Gastrocnemius medialis (tissue), 4 donors: ENCODE results near the gene SAMD4A. TPM values are rescaled to one million over a fixed set of nuclear protein-coding genes. Genes with fewer than 3 reads are reported as not detected.

ENCODE experiments used
- ATAC-seq, 2 donors: fragments of 150-250 bp; one replicate each; pipeline ENCODE4 v1.9.1; 2016
- DNase-seq, 2 donors: peaks; one replicate each; pipeline ENCODE4 v3.0.0-alpha.2; 2019
- H3K27ac ChIP-seq, 4 donors: fragments of 200-600 bp; sonication (generic); 1 replicate in 1 of 4; 2 replicates in 3 of 4; pipeline ENCODE4 v1.5.1; 2016 to 2018; ENCODE audit warnings: mild to moderate bottlenecking in 2 of 4, moderate library complexity in 1 of 4
- H3K27me3 ChIP-seq, 3 donors: fragments of 200-600 bp; sonication (generic) in 2 of 3; 1 replicate in 1 of 3; 2 replicates in 2 of 3; pipeline versions ENCODE4 v1.5.1 to v1.6.0; 2016 to 2019; ENCODE audit warnings: mild to moderate bottlenecking in 1 of 3, moderate library complexity in 1 of 3
- H3K36me3 ChIP-seq, 2 donors: fragments of 200-600 bp; sonication (generic) in 1 of 2; one replicate each; pipeline ENCODE4 v1.5.1; 2017 to 2018
- H3K4me1 ChIP-seq, 2 donors: fragments of 200-600 bp; sonication (generic) in 1 of 2; one replicate each; pipeline ENCODE4 v1.5.1; 2016 to 2017; ENCODE audit warnings: mild to moderate bottlenecking in 2 of 2
- H3K4me3 ChIP-seq, 4 donors: fragments of 200-600 bp; sonication (generic) in 3 of 4; 1 replicate in 1 of 4; 2 replicates in 3 of 4; pipeline ENCODE4 v1.5.1; 2016 to 2019; ENCODE audit warnings: mild to moderate bottlenecking in 2 of 4
- H3K9me3 ChIP-seq, 3 donors: fragments of 200-600 bp; sonication (generic) in 2 of 3; 1 replicate in 1 of 3; 2 replicates in 2 of 3; pipeline ENCODE4 v1.5.1; 2016 to 2019
- POLR2A ChIP-seq, 2 donors: fragments of 450-650 bp; IDR thresholded peaks; one replicate each; pipeline ENCODE4 v1.6.1; 2017; ENCODE audit warnings: antibody characterized with exemption in 2 of 2, mild to moderate bottlenecking in 2 of 2, moderate library complexity in 2 of 2
- in situ Hi-C, 4 donors: fragments of 200-750 bp; cut with MboI; loops; one replicate each; pipeline versions ENCODE4 v1.15.0 to v1.8.0; 2017; ENCODE audit warnings: low sequenced_read_pairs in 4 of 4
- intact Hi-C: fragments of 100-400 bp; cut with DNase I; formaldehyde crosslinking; loops from one replicate; pipeline ENCODE4 v1.15.1; 2023; ENCODE audit warnings: low total_unique reads
- total RNA-seq, 4 donors: library from RNA; depleted of rRNA; stranded (reverse); fragments of >200 nt; gene quantifications; one replicate each; pipeline versions ENCODE4 v1.1.0 to v1.2.3, GENCODE V29; 2016
- TF ChIP-seq, protein P1 (sequence below), 5 experiments: fragments of 450-650 bp in 3 of 5; fragments of 200-600 bp in 2 of 5; sonication (generic) in 2 of 5; IDR thresholded peaks in 4 of 5; conservative IDR thresholded peaks in 1 of 5; 1 replicate in 4 of 5; 2 replicates in 1 of 5; pipeline ENCODE4 v1.5.1; 2016 to 2019; ENCODE audit warnings: antibody characterized with exemption in 5 of 5, mild to moderate bottlenecking in 3 of 5, moderate library complexity in 3 of 5

The SAMD4A gene
- total RNA-seq, 4 donors from 2014 or later: 26.4 to 48.0 (median 42.2) TPM

DNA sequence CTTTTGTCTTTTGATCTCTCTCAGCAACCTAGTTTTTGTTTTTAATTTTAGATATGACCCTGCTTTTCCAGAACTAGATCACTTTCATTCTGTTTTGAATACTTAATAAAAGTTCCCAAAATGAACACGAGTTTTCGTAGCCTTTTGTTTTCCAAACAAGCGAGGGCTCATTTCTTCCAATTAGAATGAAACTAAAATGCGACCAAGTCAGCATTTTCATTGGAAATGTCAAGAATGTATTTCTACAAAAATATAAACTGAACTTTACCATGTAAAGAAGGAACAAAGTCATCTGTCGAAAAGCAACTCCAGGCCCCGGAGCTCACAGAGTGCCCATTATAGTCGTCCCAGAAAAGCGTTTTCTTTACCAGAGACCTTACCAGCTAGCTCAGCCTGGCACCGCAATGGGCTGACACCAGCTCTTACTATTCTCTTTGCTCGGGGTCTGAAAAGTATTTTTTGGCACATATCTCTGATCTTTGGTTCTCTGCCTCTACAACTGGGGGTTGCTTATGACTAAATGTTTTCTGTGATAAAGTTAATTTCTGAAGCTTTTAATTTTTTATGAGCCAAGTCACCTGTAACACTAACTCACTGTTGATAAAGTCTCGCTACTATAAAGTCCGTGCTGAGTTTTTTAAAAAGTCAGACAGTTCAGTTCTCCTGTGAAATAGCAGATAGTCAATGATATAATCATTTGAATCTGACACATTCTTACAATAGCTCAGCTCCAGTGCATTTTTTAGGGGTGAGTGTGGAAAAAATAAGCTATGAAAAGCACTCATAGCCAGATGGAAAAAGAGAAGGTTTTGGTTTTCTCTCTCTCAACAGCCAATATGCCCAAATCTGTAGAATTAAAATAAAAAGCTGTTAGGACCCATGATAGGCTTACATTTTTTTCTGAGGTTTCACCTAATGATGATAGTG, 43.4 kb downstream of the SAMD4A start:
- no peaks in the 10 kb centered on the region for H3K27me3 ChIP-seq
- intact Hi-C loops (no loop called here), in situ Hi-C loops (no loop called here)
- peak overlapping the region in 3 of 4 donors; percentile 5 to 42 (median 26) for H3K27ac ChIP-seq
- DNase-seq (no peak), ATAC-seq (no peak)
- TF ChIP-seq POLR2A (IDR thresholded peaks at IDR 0.05): no peak
- TF ChIP-seq, protein P1, sequence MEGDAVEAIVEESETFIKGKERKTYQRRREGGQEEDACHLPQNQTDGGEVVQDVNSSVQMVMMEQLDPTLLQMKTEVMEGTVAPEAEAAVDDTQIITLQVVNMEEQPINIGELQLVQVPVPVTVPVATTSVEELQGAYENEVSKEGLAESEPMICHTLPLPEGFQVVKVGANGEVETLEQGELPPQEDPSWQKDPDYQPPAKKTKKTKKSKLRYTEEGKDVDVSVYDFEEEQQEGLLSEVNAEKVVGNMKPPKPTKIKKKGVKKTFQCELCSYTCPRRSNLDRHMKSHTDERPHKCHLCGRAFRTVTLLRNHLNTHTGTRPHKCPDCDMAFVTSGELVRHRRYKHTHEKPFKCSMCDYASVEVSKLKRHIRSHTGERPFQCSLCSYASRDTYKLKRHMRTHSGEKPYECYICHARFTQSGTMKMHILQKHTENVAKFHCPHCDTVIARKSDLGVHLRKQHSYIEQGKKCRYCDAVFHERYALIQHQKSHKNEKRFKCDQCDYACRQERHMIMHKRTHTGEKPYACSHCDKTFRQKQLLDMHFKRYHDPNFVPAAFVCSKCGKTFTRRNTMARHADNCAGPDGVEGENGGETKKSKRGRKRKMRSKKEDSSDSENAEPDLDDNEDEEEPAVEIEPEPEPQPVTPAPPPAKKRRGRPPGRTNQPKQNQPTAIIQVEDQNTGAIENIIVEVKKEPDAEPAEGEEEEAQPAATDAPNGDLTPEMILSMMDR (IDR thresholded peaks at IDR 0.05 in 4 of 5, conservative IDR thresholded peaks at IDR 0.05 in 1 of 5): no peak
- H3K9me3 ChIP-seq: no peaks in the 10 kb centered on the region
- no peaks in the 10 kb centered on the region for H3K36me3 ChIP-seq
- peaks cover 16 to 20% of the 10 kb centered on the region in 2 donors for H3K4me1 ChIP-seq
- no peak overlapping the region for H3K4me3 ChIP-seq

- ATAC-seq (no peak), DNase-seq (no peak)
- H3K36me3 ChIP-seq: no peaks in the 10 kb centered on the region
- no peaks in the 10 kb centered on the region for H3K27me3 ChIP-seq
- H3K4me3 ChIP-seq: no peak overlapping the region
- peaks cover 4 to 6% of the 10 kb centered on the region in 2 donors for H3K4me1 ChIP-seq
- no peak for TF ChIP-seq POLR2A (IDR thresholded peaks at IDR 0.05)
- TF ChIP-seq, protein P1 (IDR thresholded peaks at IDR 0.05 in 4 of 5, conservative IDR thresholded peaks at IDR 0.05 in 1 of 5): no peak
- in situ Hi-C loops (no loop called here), intact Hi-C loops (no loop called here)
- H3K27ac ChIP-seq: peak overlapping the region in 1 of 4 donors; percentile 23
- H3K9me3 ChIP-seq: no peaks in the 10 kb centered on the region
Observed at GRCh38 chr14:54614296-54614695, 47.4 kb downstream of the SAMD4A start.

DNA sequence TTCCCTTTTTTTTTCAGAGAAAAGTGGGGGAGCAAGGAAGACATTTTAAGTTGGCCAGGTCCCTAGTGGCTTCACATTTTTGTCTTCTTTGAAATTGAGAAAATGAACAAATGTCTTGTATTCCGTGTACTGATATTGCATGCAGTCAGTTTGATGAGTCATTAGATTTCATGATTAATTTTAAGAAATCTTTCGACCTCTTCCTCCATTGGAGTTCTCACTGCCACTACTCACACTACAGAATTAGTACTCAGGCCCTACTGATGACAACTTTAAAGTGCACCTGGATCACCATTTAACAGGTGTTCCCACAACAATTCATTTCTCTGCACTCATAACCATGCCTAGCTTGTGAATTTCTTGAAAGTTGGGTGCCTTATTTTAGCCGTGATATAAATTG, 50.5 kb downstream of the SAMD4A start:
- in situ Hi-C loops (no loop called here), intact Hi-C loops (no loop called here)
- Histone ChIP-seq H3K4me3 (no peak overlapping the region), H3K27me3 (no peaks in the 10 kb centered on the region), H3K27ac (peak overlapping the region in 2 of 4 donors; percentile 2 to 26), H3K9me3 (no peaks in the 10 kb centered on the region), H3K36me3 (no peaks in the 10 kb centered on the region), H3K4me1 (peaks cover 5 to 8% of the 10 kb centered on the region in 2 donors)
- ATAC-seq (no peak), DNase-seq (no peak)
- TF ChIP-seq POLR2A (IDR thresholded peaks at IDR 0.05): no peak
- TF ChIP-seq, protein P1 (IDR thresholded peaks at IDR 0.05 in 4 of 5, conservative IDR thresholded peaks at IDR 0.05 in 1 of 5): no peak

DNA sequence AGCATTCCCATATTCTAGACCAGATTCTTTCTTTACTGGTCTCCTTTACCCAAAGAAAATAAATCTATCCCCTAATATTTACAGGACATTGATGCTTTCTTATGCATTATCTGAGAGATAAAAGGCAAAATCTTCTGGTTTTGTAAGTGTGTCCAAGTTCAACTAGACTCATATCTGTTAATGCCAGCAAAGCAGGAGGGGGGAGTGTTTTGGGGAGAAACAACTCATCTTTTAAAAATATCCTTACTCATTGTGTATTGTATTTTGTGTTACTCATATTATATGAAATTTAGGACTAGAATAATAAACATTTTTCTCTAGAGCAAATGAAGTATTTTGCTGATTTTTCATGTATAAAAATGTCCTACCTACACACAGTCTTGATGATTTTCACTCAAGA, 54.8 kb downstream of the SAMD4A start:
- Histone ChIP-seq H3K36me3 (no peaks in the 10 kb centered on the region), H3K4me1 (peaks cover 36 to 40% of the 10 kb centered on the region in 2 donors), H3K27me3 (no peaks in the 10 kb centered on the region), H3K4me3 (no peak overlapping the region), H3K27ac (peak overlapping the region in 2 of 4 donors; percentile 2 to 83), H3K9me3 (no peaks in the 10 kb centered on the region)
- ATAC-seq (no peak), DNase-seq (no peak)
- in situ Hi-C loops: no loop called here
- intact Hi-C loops: no loop called here
- no peak for TF ChIP-seq POLR2A (IDR thresholded peaks at IDR 0.05)
- TF ChIP-seq, protein P1 (IDR thresholded peaks at IDR 0.05 in 4 of 5, conservative IDR thresholded peaks at IDR 0.05 in 1 of 5): no peak
